HEK293 (cell line): ENCODE data around the gene ZNF532.

Experiments
- CTCF ChIA-PET: fragments of 350-600 bp; formaldehyde crosslinking; extraction: SDS; loops from one replicate; lab custom pipeline; 2021; ENCODE audit warnings: antibody characterized with exemption; lab: Yijun Ruan, JAX
- POLR2A ChIA-PET: fragments of 300-600 bp; formaldehyde crosslinking; extraction: SDS; loops from one replicate; lab custom pipeline; 2020; ENCODE audit warnings: antibody characterized with exemption, inconsistent platforms; lab: Yijun Ruan, JAX
- H3K27ac ChIP-seq: fragments of 200-500 bp; sonication (Bioruptor generic); 2 replicates; pipeline ENCODE4 v1.5.1; 2014; ENCODE audit warnings: low read depth, low read length, control low read depth, inconsistent platforms; ENCODE audit errors: extremely low read depth
- H3K36me3 ChIP-seq, 2 experiments: fragments of 200-500 bp in 1 of 2; sonication (Bioruptor generic) in 1 of 2; 1 replicate in 1 of 2; 2 replicates in 1 of 2; pipeline ENCODE4 v1.5.1; 2014 to 2017; ENCODE audit warnings: inconsistent platforms in 2 of 2, low read length in 2 of 2; ENCODE audit not compliant: control insufficient read depth in 2 of 2, insufficient read depth in 1 of 2
- H3K4me1 ChIP-seq: fragments of 200-500 bp; sonication (Bioruptor generic); 2 replicates; pipeline ENCODE4 v1.5.1; 2014; ENCODE audit warnings: mild to moderate bottlenecking, low read length, inconsistent platforms; ENCODE audit not compliant: control insufficient read depth, insufficient read depth
- H3K4me3 ChIP-seq: 2 replicates; pipeline ENCODE4 v1.5.1; 2011; ENCODE audit warnings: low read depth, mild to moderate bottlenecking, control low read depth, low read length, moderate library complexity
- H3K9me3 ChIP-seq: fragments of 200-500 bp; sonication (Bioruptor generic); 2 replicates; pipeline ENCODE4 v1.5.1; 2014; ENCODE audit warnings: low read depth, low read length, inconsistent platforms; ENCODE audit not compliant: control insufficient read depth, insufficient read depth
- OVOL3 ChIP-seq: fragments of 450-650 bp; formaldehyde crosslinking; IDR thresholded peaks from 2 replicates; pipeline ENCODE4 v1.5.1; 2016; ENCODE audit warnings: missing biosample characterization, missing genetic modification characterization
- ZFP37 ChIP-seq: fragments of 450-650 bp; formaldehyde crosslinking; IDR thresholded peaks from 2 replicates; pipeline ENCODE4 v1.5.1; 2016; ENCODE audit warnings: missing biosample characterization, missing genetic modification characterization
- ZNF112 ChIP-seq: fragments of 450-650 bp; formaldehyde crosslinking; IDR thresholded peaks from 2 replicates; pipeline ENCODE4 v1.5.0; 2017; ENCODE audit warnings: missing biosample characterization, missing genetic modification characterization
- ZNF274 ChIP-seq, 2 experiments: fragments of 200-500 bp in 1 of 2; fragments of 450-650 bp in 1 of 2; sonication (Bioruptor generic) in 1 of 2; formaldehyde crosslinking in 1 of 2; IDR thresholded peaks; 2 replicates each; pipeline versions ENCODE4 v1.5.1 to v1.6.1; 2014 to 2016; ENCODE audit warnings: borderline replicate concordance in 1 of 2, inconsistent platforms in 1 of 2, low read length in 1 of 2, missing biosample characterization in 1 of 2, missing genetic modification characterization in 1 of 2
- ZNF324 ChIP-seq: fragments of 450-650 bp; formaldehyde crosslinking; IDR thresholded peaks from 2 replicates; pipeline ENCODE4 v1.5.1; 2016; ENCODE audit warnings: missing biosample characterization, missing genetic modification characterization
- ZNF514 ChIP-seq: fragments of 450-650 bp; formaldehyde crosslinking; IDR thresholded peaks from 2 replicates; pipeline ENCODE4 v1.5.1; 2016; ENCODE audit warnings: missing biosample characterization, missing genetic modification characterization
- ZNF555 ChIP-seq: fragments of 450-650 bp; formaldehyde crosslinking; conservative IDR thresholded peaks from 2 replicates; pipeline ENCODE4 v1.5.1; 2017; ENCODE audit warnings: missing biosample characterization, mild to moderate bottlenecking, missing genetic modification characterization, inconsistent platforms
- ZNF658 ChIP-seq: fragments of 450-650 bp; formaldehyde crosslinking; IDR thresholded peaks from 2 replicates; pipeline ENCODE4; 2016; ENCODE audit warnings: missing biosample characterization, missing genetic modification characterization
- TF ChIP-seq, protein P1 (sequence below): fragments of 450-650 bp; formaldehyde crosslinking; IDR thresholded peaks from 2 replicates; pipeline ENCODE4 v1.5.1; 2016; ENCODE audit warnings: missing biosample characterization, missing genetic modification characterization
- TF ChIP-seq, protein P2 (sequence below): fragments of 450-650 bp; formaldehyde crosslinking; IDR thresholded peaks from 2 replicates; pipeline ENCODE4 v1.5.1; 2017; ENCODE audit warnings: missing biosample characterization, missing genetic modification characterization
- TF ChIP-seq, protein P3 (sequence below): fragments of 450-650 bp; formaldehyde crosslinking; IDR thresholded peaks from 2 replicates; pipeline ENCODE4 v1.5.1; 2016; ENCODE audit warnings: missing biosample characterization, missing genetic modification characterization
- TF ChIP-seq, protein P4 (sequence below): fragments of 450-650 bp; formaldehyde crosslinking; conservative IDR thresholded peaks from 2 replicates; pipeline ENCODE4 v1.5.1; 2016; ENCODE audit warnings: low read depth, missing biosample characterization, missing genetic modification characterization
- TF ChIP-seq, protein P5 (sequence below): fragments of 450-650 bp; formaldehyde crosslinking; IDR thresholded peaks from 2 replicates; pipeline ENCODE4 v1.5.1; 2017; ENCODE audit warnings: missing biosample characterization, missing genetic modification characterization
- TF ChIP-seq, protein P6 (sequence below): fragments of 450-650 bp; formaldehyde crosslinking; IDR thresholded peaks from 2 replicates; pipeline ENCODE4 v1.5.1; 2016; ENCODE audit warnings: missing biosample characterization, missing genetic modification characterization

Gene ZNF532

DNA sequence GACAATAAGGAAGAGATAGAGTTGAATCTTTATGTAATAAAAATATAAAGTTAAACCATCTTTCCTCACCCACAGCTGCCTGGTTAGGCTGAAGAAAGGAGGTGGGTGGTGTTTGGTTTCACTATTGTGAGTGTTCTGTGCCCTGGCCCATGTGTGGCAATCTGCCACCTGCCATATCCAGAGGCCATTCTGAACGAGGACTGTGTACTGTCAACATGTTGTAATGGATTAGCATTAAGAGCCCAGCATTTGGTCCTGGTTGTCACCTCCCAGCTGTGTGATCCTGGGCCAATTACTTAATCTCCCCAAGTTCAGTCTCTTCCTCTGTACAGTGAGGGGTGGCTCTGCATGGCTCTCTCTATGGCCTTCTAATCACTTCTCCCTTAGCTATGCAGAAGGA is 156.8 kb downstream of the ZNF532 start:
- Histone ChIP-seq H3K27ac (no peak overlapping the region), H3K4me3 (no peak overlapping the region), H3K36me3 (no peaks in the 10 kb centered on the region), H3K9me3 (no peaks in the 10 kb centered on the region; the same call in 1 of the 2 replicates), H3K4me1 (no peaks in the 10 kb centered on the region; the same call in 1 of the 2 replicates)
- TF ChIP-seq ZNF555 (tag by site-specific recombination), result no peak
- TF ChIP-seq, protein P1, sequence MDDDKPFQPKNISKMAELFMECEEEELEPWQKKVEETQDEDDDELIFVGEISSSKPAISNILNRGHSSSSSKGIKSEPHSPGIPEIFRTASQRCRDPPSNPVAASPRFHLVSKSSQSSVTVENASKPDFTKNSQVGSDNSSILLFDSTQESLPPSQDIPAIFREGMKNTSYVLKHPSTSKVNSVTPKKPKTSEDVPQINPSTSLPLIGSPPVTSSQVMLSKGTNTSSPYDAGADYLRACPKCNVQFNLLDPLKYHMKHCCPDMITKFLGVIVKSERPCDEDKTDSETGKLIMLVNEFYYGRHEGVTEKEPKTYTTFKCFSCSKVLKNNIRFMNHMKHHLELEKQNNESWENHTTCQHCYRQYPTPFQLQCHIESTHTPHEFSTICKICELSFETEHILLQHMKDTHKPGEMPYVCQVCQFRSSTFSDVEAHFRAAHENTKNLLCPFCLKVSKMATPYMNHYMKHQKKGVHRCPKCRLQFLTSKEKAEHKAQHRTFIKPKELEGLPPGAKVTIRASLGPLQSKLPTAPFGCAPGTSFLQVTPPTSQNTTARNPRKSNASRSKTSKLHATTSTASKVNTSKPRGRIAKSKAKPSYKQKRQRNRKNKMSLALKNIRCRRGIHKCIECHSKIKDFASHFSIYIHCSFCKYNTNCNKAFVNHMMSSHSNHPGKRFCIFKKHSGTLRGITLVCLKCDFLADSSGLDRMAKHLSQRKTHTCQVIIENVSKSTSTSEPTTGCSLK, result no peak
- TF ChIP-seq ZNF324 (tag by site-specific recombination), result no peak
- TF ChIP-seq ZNF112 (tag by site-specific recombination), result no peak
- TF ChIP-seq ZFP37 (tag by site-specific recombination), result no peak
- TF ChIP-seq ZNF514 (tag by site-specific recombination), result no peak
- no peak for TF ChIP-seq ZNF274 (IDR thresholded peaks at IDR 0.05; ENCODE audit: low read length)
- no peak for TF ChIP-seq ZNF274 (tag by site-specific recombination; IDR thresholded peaks at IDR 0.05; ENCODE audit: borderline replicate concordance)
- no peak for TF ChIP-seq OVOL3 (tag by site-specific recombination)
- TF ChIP-seq, protein P2, sequence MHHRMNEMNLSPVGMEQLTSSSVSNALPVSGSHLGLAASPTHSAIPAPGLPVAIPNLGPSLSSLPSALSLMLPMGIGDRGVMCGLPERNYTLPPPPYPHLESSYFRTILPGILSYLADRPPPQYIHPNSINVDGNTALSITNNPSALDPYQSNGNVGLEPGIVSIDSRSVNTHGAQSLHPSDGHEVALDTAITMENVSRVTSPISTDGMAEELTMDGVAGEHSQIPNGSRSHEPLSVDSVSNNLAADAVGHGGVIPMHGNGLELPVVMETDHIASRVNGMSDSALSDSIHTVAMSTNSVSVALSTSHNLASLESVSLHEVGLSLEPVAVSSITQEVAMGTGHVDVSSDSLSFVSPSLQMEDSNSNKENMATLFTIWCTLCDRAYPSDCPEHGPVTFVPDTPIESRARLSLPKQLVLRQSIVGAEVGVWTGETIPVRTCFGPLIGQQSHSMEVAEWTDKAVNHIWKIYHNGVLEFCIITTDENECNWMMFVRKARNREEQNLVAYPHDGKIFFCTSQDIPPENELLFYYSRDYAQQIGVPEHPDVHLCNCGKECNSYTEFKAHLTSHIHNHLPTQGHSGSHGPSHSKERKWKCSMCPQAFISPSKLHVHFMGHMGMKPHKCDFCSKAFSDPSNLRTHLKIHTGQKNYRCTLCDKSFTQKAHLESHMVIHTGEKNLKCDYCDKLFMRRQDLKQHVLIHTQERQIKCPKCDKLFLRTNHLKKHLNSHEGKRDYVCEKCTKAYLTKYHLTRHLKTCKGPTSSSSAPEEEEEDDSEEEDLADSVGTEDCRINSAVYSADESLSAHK (tag by site-specific recombination), result no peak
- TF ChIP-seq, protein P3, sequence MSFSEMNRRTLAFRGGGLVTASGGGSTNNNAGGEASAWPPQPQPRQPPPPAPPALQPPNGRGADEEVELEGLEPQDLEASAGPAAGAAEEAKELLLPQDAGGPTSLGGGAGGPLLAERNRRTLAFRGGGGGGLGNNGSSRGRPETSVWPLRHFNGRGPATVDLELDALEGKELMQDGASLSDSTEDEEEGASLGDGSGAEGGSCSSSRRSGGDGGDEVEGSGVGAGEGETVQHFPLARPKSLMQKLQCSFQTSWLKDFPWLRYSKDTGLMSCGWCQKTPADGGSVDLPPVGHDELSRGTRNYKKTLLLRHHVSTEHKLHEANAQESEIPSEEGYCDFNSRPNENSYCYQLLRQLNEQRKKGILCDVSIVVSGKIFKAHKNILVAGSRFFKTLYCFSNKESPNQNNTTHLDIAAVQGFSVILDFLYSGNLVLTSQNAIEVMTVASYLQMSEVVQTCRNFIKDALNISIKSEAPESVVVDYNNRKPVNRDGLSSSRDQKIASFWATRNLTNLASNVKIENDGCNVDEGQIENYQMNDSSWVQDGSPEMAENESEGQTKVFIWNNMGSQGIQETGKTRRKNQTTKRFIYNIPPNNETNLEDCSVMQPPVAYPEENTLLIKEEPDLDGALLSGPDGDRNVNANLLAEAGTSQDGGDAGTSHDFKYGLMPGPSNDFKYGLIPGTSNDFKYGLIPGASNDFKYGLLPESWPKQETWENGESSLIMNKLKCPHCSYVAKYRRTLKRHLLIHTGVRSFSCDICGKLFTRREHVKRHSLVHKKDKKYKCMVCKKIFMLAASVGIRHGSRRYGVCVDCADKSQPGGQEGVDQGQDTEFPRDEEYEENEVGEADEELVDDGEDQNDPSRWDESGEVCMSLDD (tag by site-specific recombination), result no peak
- no peak for TF ChIP-seq ZNF658 (tag by site-specific recombination)
- TF ChIP-seq, protein P4, sequence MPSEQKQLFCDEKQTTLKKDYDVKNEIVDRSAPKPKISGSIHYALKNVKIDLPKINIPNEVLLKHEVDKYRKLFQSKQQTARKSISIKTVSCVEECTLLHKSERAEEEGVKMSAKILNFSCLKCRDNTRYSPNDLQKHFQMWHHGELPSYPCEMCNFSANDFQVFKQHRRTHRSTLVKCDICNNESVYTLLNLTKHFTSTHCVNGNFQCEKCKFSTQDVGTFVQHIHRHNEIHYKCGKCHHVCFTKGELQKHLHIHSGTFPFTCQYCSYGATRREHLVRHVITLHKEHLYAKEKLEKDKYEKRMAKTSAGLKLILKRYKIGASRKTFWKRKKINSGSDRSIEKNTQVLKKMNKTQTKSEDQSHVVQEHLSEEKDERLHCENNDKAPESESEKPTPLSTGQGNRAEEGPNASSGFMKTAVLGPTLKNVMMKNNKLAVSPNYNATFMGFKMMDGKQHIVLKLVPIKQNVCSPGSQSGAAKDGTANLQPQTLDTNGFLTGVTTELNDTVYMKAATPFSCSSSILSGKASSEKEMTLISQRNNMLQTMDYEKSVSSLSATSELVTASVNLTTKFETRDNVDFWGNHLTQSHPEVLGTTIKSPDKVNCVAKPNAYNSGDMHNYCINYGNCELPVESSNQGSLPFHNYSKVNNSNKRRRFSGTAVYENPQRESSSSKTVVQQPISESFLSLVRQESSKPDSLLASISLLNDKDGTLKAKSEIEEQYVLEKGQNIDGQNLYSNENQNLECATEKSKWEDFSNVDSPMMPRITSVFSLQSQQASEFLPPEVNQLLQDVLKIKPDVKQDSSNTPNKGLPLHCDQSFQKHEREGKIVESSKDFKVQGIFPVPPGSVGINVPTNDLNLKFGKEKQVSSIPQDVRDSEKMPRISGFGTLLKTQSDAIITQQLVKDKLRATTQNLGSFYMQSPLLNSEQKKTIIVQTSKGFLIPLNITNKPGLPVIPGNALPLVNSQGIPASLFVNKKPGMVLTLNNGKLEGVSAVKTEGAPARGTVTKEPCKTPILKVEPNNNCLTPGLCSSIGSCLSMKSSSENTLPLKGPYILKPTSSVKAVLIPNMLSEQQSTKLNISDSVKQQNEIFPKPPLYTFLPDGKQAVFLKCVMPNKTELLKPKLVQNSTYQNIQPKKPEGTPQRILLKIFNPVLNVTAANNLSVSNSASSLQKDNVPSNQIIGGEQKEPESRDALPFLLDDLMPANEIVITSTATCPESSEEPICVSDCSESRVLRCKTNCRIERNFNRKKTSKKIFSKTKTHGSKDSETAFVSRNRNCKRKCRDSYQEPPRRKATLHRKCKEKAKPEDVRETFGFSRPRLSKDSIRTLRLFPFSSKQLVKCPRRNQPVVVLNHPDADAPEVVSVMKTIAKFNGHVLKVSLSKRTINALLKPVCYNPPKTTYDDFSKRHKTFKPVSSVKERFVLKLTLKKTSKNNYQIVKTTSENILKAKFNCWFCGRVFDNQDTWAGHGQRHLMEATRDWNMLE (tag by site-specific recombination), result no peak
- TF ChIP-seq, protein P5, sequence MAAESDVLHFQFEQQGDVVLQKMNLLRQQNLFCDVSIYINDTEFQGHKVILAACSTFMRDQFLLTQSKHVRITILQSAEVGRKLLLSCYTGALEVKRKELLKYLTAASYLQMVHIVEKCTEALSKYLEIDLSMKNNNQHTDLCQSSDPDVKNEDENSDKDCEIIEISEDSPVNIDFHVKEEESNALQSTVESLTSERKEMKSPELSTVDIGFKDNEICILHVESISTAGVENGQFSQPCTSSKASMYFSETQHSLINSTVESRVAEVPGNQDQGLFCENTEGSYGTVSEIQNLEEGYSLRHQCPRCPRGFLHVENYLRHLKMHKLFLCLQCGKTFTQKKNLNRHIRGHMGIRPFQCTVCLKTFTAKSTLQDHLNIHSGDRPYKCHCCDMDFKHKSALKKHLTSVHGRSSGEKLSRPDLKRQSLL (tag by site-specific recombination), result no peak
- TF ChIP-seq, protein P6, sequence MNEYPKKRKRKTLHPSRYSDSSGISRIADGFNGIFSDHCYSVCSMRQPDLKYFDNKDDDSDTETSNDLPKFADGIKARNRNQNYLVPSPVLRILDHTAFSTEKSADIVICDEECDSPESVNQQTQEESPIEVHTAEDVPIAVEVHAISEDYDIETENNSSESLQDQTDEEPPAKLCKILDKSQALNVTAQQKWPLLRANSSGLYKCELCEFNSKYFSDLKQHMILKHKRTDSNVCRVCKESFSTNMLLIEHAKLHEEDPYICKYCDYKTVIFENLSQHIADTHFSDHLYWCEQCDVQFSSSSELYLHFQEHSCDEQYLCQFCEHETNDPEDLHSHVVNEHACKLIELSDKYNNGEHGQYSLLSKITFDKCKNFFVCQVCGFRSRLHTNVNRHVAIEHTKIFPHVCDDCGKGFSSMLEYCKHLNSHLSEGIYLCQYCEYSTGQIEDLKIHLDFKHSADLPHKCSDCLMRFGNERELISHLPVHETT (tag by site-specific recombination), result no peak
- ChIA-PET POLR2A (no interaction called here), CTCF (no interaction called here)
